ENCODE results near the gene LSP1.

DNA sequence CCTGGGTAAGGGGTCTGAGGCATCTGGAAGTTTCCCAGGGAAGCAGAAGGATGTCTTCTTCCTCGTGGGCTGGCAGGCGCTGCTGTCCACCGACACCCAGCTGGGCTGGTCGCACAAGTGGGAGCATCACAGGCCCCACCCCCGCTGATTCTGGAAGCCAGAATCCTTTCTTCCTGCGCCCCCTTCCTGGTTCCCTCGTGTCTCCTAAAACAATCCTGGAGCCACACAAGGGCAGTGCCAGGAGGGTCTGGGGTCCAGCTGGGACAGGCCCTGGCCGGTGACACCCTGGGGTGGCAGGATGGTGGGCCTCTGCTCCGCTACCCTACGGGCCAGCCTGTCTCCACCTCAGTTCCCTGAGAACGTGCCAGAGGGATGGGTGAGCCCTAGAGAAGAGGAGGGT lies 4.2 kb downstream of the LSP1 start:
- TF ChIP-seq YY1 (IDR thresholded peaks at IDR 0.05) (no peak), CTCF (IDR thresholded peaks at IDR 0.05; ENCODE audit: low read depth, low read length, missing input control) (no peak), GABPA (IDR thresholded peaks at IDR 0.05 in 1 of 2, conservative IDR thresholded peaks at IDR 0.05 in 1 of 2) (no peak), TAF1 (conservative IDR thresholded peaks at IDR 0.05) (no peak), MAX (IDR thresholded peaks at IDR 0.05) (no peak)
- TF ChIP-seq, protein P1, sequence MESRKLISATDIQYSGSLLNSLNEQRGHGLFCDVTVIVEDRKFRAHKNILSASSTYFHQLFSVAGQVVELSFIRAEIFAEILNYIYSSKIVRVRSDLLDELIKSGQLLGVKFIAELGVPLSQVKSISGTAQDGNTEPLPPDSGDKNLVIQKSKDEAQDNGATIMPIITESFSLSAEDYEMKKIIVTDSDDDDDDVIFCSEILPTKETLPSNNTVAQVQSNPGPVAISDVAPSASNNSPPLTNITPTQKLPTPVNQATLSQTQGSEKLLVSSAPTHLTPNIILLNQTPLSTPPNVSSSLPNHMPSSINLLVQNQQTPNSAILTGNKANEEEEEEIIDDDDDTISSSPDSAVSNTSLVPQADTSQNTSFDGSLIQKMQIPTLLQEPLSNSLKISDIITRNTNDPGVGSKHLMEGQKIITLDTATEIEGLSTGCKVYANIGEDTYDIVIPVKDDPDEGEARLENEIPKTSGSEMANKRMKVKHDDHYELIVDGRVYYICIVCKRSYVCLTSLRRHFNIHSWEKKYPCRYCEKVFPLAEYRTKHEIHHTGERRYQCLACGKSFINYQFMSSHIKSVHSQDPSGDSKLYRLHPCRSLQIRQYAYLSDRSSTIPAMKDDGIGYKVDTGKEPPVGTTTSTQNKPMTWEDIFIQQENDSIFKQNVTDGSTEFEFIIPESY (IDR thresholded peaks at IDR 0.05) = no peak
- TF ChIP-seq, protein P2, sequence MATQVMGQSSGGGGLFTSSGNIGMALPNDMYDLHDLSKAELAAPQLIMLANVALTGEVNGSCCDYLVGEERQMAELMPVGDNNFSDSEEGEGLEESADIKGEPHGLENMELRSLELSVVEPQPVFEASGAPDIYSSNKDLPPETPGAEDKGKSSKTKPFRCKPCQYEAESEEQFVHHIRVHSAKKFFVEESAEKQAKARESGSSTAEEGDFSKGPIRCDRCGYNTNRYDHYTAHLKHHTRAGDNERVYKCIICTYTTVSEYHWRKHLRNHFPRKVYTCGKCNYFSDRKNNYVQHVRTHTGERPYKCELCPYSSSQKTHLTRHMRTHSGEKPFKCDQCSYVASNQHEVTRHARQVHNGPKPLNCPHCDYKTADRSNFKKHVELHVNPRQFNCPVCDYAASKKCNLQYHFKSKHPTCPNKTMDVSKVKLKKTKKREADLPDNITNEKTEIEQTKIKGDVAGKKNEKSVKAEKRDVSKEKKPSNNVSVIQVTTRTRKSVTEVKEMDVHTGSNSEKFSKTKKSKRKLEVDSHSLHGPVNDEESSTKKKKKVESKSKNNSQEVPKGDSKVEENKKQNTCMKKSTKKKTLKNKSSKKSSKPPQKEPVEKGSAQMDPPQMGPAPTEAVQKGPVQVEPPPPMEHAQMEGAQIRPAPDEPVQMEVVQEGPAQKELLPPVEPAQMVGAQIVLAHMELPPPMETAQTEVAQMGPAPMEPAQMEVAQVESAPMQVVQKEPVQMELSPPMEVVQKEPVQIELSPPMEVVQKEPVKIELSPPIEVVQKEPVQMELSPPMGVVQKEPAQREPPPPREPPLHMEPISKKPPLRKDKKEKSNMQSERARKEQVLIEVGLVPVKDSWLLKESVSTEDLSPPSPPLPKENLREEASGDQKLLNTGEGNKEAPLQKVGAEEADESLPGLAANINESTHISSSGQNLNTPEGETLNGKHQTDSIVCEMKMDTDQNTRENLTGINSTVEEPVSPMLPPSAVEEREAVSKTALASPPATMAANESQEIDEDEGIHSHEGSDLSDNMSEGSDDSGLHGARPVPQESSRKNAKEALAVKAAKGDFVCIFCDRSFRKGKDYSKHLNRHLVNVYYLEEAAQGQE (IDR thresholded peaks at IDR 0.05) = no peak
- TF ChIP-seq, protein P3, sequence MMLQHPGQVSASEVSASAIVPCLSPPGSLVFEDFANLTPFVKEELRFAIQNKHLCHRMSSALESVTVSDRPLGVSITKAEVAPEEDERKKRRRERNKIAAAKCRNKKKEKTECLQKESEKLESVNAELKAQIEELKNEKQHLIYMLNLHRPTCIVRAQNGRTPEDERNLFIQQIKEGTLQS (IDR thresholded peaks at IDR 0.05) = no peak

Data from liver (tissue), 3 donors.